HepG2 (cell line): ENCODE measurements around the gene FXYD1. TPM values are rescaled to one million over a fixed set of nuclear protein-coding genes. Genes with fewer than 3 reads are reported as not detected.

Experiments
- ATAC-seq: fragments of 200-7000 bp; cut with Tn5 transposase; 3 replicates; pipeline ENCODE4 v1.9.1; 2020; ENCODE audit warnings: mild to moderate bottlenecking, moderate library complexity
- BruUV-seq: library from RNA; stranded (reverse); fragments of 400-500 nt; replicated peaks from 2 replicates; lab custom pipeline; 2021; lab: Mats Ljungman, UMichigan
- CTCF ChIA-PET: fragments of 300-600 bp; formaldehyde crosslinking; extraction: SDS; loops from one replicate; lab custom pipeline; 2021; ENCODE audit warnings: low total read pairs, inconsistent platforms, low intra/inter-chr PET ratio; lab: Yijun Ruan, JAX
- POLR2A ChIA-PET: fragments of 350-600 bp; sonication (Branson Sonifier 250); formaldehyde crosslinking; loops from one replicate; lab custom pipeline; 2020; ENCODE audit warnings: antibody characterized with exemption, inconsistent platforms; lab: Yijun Ruan, JAX
- DNase-seq: peaks from one replicate; pipeline ENCODE4 v3.0.0-alpha.2; 2015; ENCODE audit warnings: low spot score
- FAIRE-seq: peaks from 3 replicates; lab custom pipeline; 2011; peaks lifted over from hg19 to GRCh38; lab: Jason Lieb, UNC
- H2AFZ ChIP-seq: one replicate; pipeline ENCODE4 v1.6.1; 2011; ENCODE audit warnings: low read length, inconsistent platforms
- H3K27ac ChIP-seq: fragments of 300-600 bp; 3 replicates; pipeline ENCODE4 v1.8.0; 2011; ENCODE audit warnings: mixed run types, mild to moderate bottlenecking, mixed read lengths, low read length, inconsistent platforms; ENCODE audit not compliant: insufficient read depth; ENCODE audit errors: extremely low read length
- H3K27me3 ChIP-seq, 2 experiments: fragments of 200-600 bp in 1 of 2; 2 replicates in 1 of 2; 3 replicates in 1 of 2; pipeline versions ENCODE4 v1.6.0 to v1.8.0; 2011; ENCODE audit warnings: low read length in 2 of 2, mild to moderate bottlenecking in 2 of 2, moderate library complexity in 2 of 2, inconsistent platforms in 1 of 2; ENCODE audit not compliant: insufficient read depth in 2 of 2, control insufficient read depth in 1 of 2
- H3K36me3 ChIP-seq, 2 experiments: fragments of 200-600 bp in 1 of 2; replicated peaks in 1 of 2; 2 replicates in 1 of 2; 3 replicates in 1 of 2; pipeline versions ENCODE4 v1.5.1 to v1.8.0; 2011; ENCODE audit warnings: low read length in 2 of 2, inconsistent platforms in 1 of 2; ENCODE audit not compliant: insufficient read depth in 2 of 2, control insufficient read depth in 1 of 2
- H3K4me1 ChIP-seq: 2 replicates; pipeline ENCODE4 v1.5.1; 2012; ENCODE audit warnings: low read length, inconsistent platforms; ENCODE audit not compliant: insufficient read depth
- H3K4me2 ChIP-seq: 2 replicates; pipeline ENCODE4 v1.6.0; 2011; ENCODE audit warnings: low read depth, low read length, inconsistent platforms
- H3K4me3 ChIP-seq, 3 experiments: fragments of 200-600 bp in 1 of 3; sonication (generic), shearing (Covaris generic) in 1 of 3; replicated peaks in 1 of 3; 2 replicates each; pipeline ENCODE4 v1.5.1; 2011 to 2016; ENCODE audit warnings: low read length in 3 of 3, inconsistent platforms in 2 of 3, low read depth in 2 of 3, mild to moderate bottlenecking in 2 of 3, control low read depth in 1 of 3, mixed read lengths in 1 of 3; ENCODE audit not compliant: insufficient read depth in 1 of 3
- H3K79me2 ChIP-seq: one replicate; pipeline ENCODE4 v1.6.1; 2011; ENCODE audit warnings: low read length, inconsistent platforms; ENCODE audit not compliant: insufficient read depth
- H3K9ac ChIP-seq: 2 replicates; pipeline ENCODE4 v1.6.0; 2011; ENCODE audit warnings: mild to moderate bottlenecking, low read depth, low read length, inconsistent platforms; ENCODE audit not compliant: insufficient read depth
- H3K9me3 ChIP-seq: 2 replicates; pipeline ENCODE4 v1.5.1; 2012; ENCODE audit warnings: mild to moderate bottlenecking, low read length
- H4K20me1 ChIP-seq: 2 replicates; pipeline ENCODE4 v1.6.0; 2011; ENCODE audit warnings: inconsistent platforms, mild to moderate bottlenecking, low read length, moderate library complexity; ENCODE audit not compliant: insufficient read depth
- ATF7 ChIP-seq, 2 experiments: fragments of 450-650 bp in 1 of 2; sonication (generic) in 1 of 2; formaldehyde crosslinking in 1 of 2; IDR thresholded peaks; 2 replicates each; pipeline versions ENCODE4 v1.4.0 to v1.6.1; 2016 to 2020; ENCODE audit warnings: antibody characterized with exemption in 1 of 2, mild to moderate bottlenecking in 1 of 2, missing genetic modification reagents in 1 of 2
- CTCF ChIP-seq: sonication (generic); formaldehyde crosslinking; IDR thresholded peaks from 2 replicates; pipeline ENCODE4 v1.5.0; 2020; ENCODE audit warnings: mild to moderate bottlenecking, missing genetic modification reagents, moderate library complexity
- GMEB2 ChIP-seq: IDR thresholded peaks from 2 replicates; pipeline ENCODE4 v1.6.1; 2016; ENCODE audit warnings: missing biosample characterization, missing genetic modification reagents, low read depth
- JARID2 ChIP-seq: sonication (generic); formaldehyde crosslinking; IDR thresholded peaks from 2 replicates; pipeline ENCODE4 v1.8.1; 2023; ENCODE audit warnings: missing genetic modification reagents, inconsistent platforms; ENCODE audit not compliant: insufficient replicate concordance
- KDM5B ChIP-seq: sonication (generic); formaldehyde crosslinking; IDR thresholded peaks from 2 replicates; pipeline ENCODE4 v1.4.0; 2020; ENCODE audit warnings: missing genetic modification reagents, mild to moderate bottlenecking, borderline replicate concordance
- NAIF1 ChIP-seq: sonication (generic); formaldehyde crosslinking; IDR thresholded peaks from 2 replicates; pipeline ENCODE4 v1.5.0; 2020; ENCODE audit warnings: mild to moderate bottlenecking, missing genetic modification reagents, borderline replicate concordance
- NONO ChIP-seq, 2 experiments: fragments of 450-650 bp in 1 of 2; sonication (generic) in 1 of 2; formaldehyde crosslinking in 1 of 2; IDR thresholded peaks in 1 of 2; conservative IDR thresholded peaks in 1 of 2; 2 replicates each; pipeline versions ENCODE4 v1.6.1 to v1.8.0; 2017 to 2022; ENCODE audit warnings: mild to moderate bottlenecking in 1 of 2, missing genetic modification reagents in 1 of 2, moderate library complexity in 1 of 2
- ZBTB26 ChIP-seq: IDR thresholded peaks from 2 replicates; pipeline ENCODE4 v1.6.1; 2016; ENCODE audit warnings: missing compliant biosample characterization, missing genetic modification reagents, borderline replicate concordance
- ZNF274 ChIP-seq: sonication (generic); formaldehyde crosslinking; IDR thresholded peaks from 2 replicates; pipeline ENCODE4 v1.5.1; 2020; ENCODE audit warnings: mild to moderate bottlenecking, missing genetic modification reagents
- WGBS: methylation state at CpG from one replicate; pipeline ENCODE4 v1.1.6; 2017; ENCODE audit warnings: low lambda C conversion rate; 5-methylcytosine and 5-hydroxymethylcytosine counted together
- in situ Hi-C: cut with HindIII; loops from 2 replicates; pipeline ENCODE4 v1.10.0; 2017; ENCODE audit warnings: low pct_unique_long_range_greater_than_20kb; ENCODE audit not compliant: extremely low pct_ligation_motif_present
- intact Hi-C: fragments of 100-400 bp; cut with micrococcal nuclease; formaldehyde crosslinking; loops from one replicate; pipeline ENCODE4 v1.10.0; 2022; ENCODE audit not compliant: unreplicated experiment
- polyA plus RNA-seq, 8 experiments: library from polyadenylated mRNA; depleted of rRNA in 3 of 8; stranded (reverse) in 7 of 8; unstranded in 1 of 8; fragments of >200 nt; fragmentation: Illumina TruSeq in 4 of 8; extraction: Trizol in 4 of 8; gene quantifications; 2 replicates each; pipeline versions ENCODE4 v1.2.1 to v1.2.3, GENCODE V29; 2011 to 2016; ENCODE audit warnings: low read depth in 4 of 8, missing spikeins in 1 of 8, mixed read lengths in 1 of 8; ENCODE audit not compliant: insufficient read depth in 1 of 8
- total RNA-seq, 5 experiments: library from RNA; depleted of rRNA; stranded (reverse); fragments of >200 nt; fragmentation: Illumina TruSeq; extraction: Trizol; gene quantifications; 2 replicates each; pipeline ENCODE4 v1.2.3, GENCODE V29; 2016; ENCODE audit warnings: low read depth in 1 of 5
- TF ChIP-seq, protein P1 (sequence below): sonication (generic); formaldehyde crosslinking; IDR thresholded peaks from 2 replicates; pipeline ENCODE4 v1.4.0; 2020; ENCODE audit warnings: mild to moderate bottlenecking, missing genetic modification reagents

Gene FXYD1
- total and polyA plus RNA-seq, 2 of the 13 experiments (the other 11 are each of a cell fraction or from before 2014, with no cell fraction given) = 31.2 TPM; not detected in 1

DNA sequence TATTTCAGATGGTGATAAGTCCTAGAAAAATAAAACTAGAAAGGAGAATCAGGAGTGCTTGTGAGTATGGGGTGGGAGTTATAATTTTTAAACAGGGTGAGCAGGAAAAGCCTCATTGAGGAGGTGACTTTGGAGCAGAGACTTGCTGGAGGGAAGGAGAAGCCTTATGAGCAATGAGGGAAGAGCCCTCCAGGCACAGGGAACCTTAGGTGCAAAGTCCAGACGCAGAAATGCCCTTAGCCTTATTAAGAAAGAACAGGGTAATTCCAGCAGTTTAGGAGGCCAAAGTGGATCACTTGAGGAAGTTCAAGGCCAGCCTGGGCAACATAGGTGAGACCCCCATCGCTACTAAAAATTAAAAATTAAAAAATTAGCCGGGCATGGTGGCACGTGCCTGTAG is 44.0 kb upstream of the FXYD1 start (continued):
- TF ChIP-seq NAIF1 (CRISPR knock-in tag) = no peak
- no peak for TF ChIP-seq ZBTB26 (CRISPR knock-in tag)
- TF ChIP-seq ZNF274 (CRISPR knock-in tag) = no peak
- no peak for TF ChIP-seq GMEB2 (CRISPR knock-in tag)

- TF ChIP-seq KDM5B (CRISPR knock-in tag) (no peak), NONO (IDR thresholded peaks at IDR 0.05) (0 out of 2 replicates have a peak, but pooled peaks have one; percentile 36), NONO (CRISPR knock-in tag; conservative IDR thresholded peaks at IDR 0.05) (no peak), ATF7 (IDR thresholded peaks at IDR 0.05) (no peak), ATF7 (CRISPR knock-in tag; IDR thresholded peaks at IDR 0.05) (no peak), JARID2 (CRISPR knock-in tag) (no peak), CTCF (CRISPR knock-in tag) (0 out of 2 replicates have a peak, but pooled peaks have one; percentile 3)
- TF ChIP-seq, protein P1, sequence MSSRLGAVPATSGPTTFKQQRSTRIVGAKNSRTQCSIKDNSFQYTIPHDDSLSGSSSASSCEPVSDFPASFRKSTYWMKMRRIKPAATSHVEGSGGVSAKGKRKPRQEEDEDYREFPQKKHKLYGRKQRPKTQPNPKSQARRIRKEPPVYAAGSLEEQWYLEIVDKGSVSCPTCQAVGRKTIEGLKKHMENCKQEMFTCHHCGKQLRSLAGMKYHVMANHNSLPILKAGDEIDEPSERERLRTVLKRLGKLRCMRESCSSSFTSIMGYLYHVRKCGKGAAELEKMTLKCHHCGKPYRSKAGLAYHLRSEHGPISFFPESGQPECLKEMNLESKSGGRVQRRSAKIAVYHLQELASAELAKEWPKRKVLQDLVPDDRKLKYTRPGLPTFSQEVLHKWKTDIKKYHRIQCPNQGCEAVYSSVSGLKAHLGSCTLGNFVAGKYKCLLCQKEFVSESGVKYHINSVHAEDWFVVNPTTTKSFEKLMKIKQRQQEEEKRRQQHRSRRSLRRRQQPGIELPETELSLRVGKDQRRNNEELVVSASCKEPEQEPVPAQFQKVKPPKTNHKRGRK = peak; percentile 96
- no peak overlapping the region for H3K9ac ChIP-seq
- DNase-seq = no peak
- no peaks in the 10 kb centered on the region for H3K9me3 ChIP-seq
- BruUV-seq = no TSS peak
- ChIA-PET POLR2A (no interaction called here), CTCF (no interaction called here)
- H2AFZ ChIP-seq = peak overlapping the region; percentile 82
- no peak for FAIRE-seq
- in situ Hi-C loops (no loop called here), intact Hi-C loops (no loop called here)
- H4K20me1 ChIP-seq = no peaks in the 10 kb centered on the region
- H3K27ac ChIP-seq = no peak overlapping the region
- peak overlapping the region; percentile 29; the same call in 1 of the 2 replicates for H3K4me2 ChIP-seq
- 29% methylated on average over 8 of the region's 8 CpGs for WGBS
- peaks cover 34% of the 10 kb centered on the region for H3K4me1 ChIP-seq
- H3K27me3 ChIP-seq = no peaks in the 10 kb centered on the region; a peak in 1 of 5 replicates
- H3K36me3 ChIP-seq = no peaks in the 10 kb centered on the region
- no peaks in the 10 kb centered on the region for H3K79me2 ChIP-seq
- ATAC-seq = peak; percentile 37
- no peak overlapping the region; a peak in 1 of 6 replicates for H3K4me3 ChIP-seq
Measured at GRCh38 chr19:35095667-35096368, 42.8 kb upstream of the FXYD1 start.
